Karpas-422 (cell line): Measurements from ENCODE around the gene SEC11C. TPM values are rescaled to one million over a fixed set of nuclear protein-coding genes. Genes with fewer than 3 reads are reported as not detected.

Experiments used
- DNase-seq: peaks from one replicate; pipeline ENCODE4 v3.0.0-alpha.2; 2015
- H2AFZ ChIP-seq: fragments of 200-600 bp; sonication (generic); 2 replicates; pipeline ENCODE4 v1.6.1; 2014; ENCODE audit warnings: antibody characterized with exemption, low read length, mixed read lengths
- H3K27ac ChIP-seq: fragments of 200-600 bp; sonication (generic); 2 replicates; pipeline ENCODE4 v1.5.1; 2014; ENCODE audit warnings: mild to moderate bottlenecking, low read length, moderate library complexity
- H3K27me3 ChIP-seq: fragments of 200-600 bp; sonication (generic); 2 replicates; pipeline ENCODE4 v1.6.1; 2014; ENCODE audit warnings: low read length, mixed read lengths
- H3K36me3 ChIP-seq: fragments of 200-600 bp; sonication (generic); 2 replicates; pipeline ENCODE4 v1.6.1; 2014; ENCODE audit warnings: low read length, mixed read lengths; ENCODE audit not compliant: insufficient read depth
- H3K4me1 ChIP-seq: fragments of 200-600 bp; sonication (generic); 2 replicates; pipeline ENCODE4 v1.6.1; 2014; ENCODE audit warnings: mild to moderate bottlenecking, low read length, mixed read lengths
- H3K4me2 ChIP-seq: fragments of 200-600 bp; sonication (generic); 2 replicates; pipeline ENCODE4 v1.6.1; 2014; ENCODE audit warnings: low read length, low read depth, mild to moderate bottlenecking; ENCODE audit not compliant: poor library complexity, severe bottlenecking
- H3K4me3 ChIP-seq: fragments of 200-600 bp; sonication (generic); 2 replicates; pipeline ENCODE4 v1.5.1; 2014; ENCODE audit warnings: mild to moderate bottlenecking, antibody characterized with exemption, low read length, mixed read lengths
- H3K79me2 ChIP-seq: fragments of 200-600 bp; sonication (generic); 2 replicates; pipeline ENCODE4 v1.6.1; 2014; ENCODE audit warnings: mild to moderate bottlenecking, low read length, mixed read lengths
- H3K9ac ChIP-seq: fragments of 200-600 bp; sonication (generic); 2 replicates; pipeline ENCODE4 v1.6.0; 2014; ENCODE audit warnings: low read length
- H3K9me2 ChIP-seq: fragments of 200-600 bp; sonication (generic), shearing (Covaris generic); replicated peaks from 2 replicates; pipeline ENCODE4 v1.6.0; 2014; ENCODE audit warnings: mild to moderate bottlenecking, low read length, moderate library complexity; ENCODE audit not compliant: insufficient read depth
- H3K9me3 ChIP-seq: fragments of 300-700, 200-600 bp; sonication (generic); 2 replicates; pipeline ENCODE4 v1.6.1; 2014; ENCODE audit warnings: low read length, mixed read lengths
- H4K20me1 ChIP-seq: fragments of 200-600 bp; sonication (generic); 2 replicates; pipeline ENCODE4 v1.6.1; 2014; ENCODE audit warnings: mild to moderate bottlenecking, antibody characterized with exemption, low read length, low read depth; ENCODE audit not compliant: insufficient read depth
- total RNA-seq: library from RNA; depleted of rRNA; stranded (reverse); fragments of >200 nt; shearing (Covaris generic); gene quantifications from 2 replicates; pipeline ENCODE4 v1.2.3, GENCODE V29; 2014; ENCODE audit warnings: low replicate concordance; rRNA removed

Gene SEC11C
- 105 and 164 TPM in 2 replicates for total RNA-seq

- no peaks in the 10 kb centered on the region for H3K27me3 ChIP-seq
- DNase-seq = peak; percentile 99
- no peaks in the 10 kb centered on the region for H3K9me2 ChIP-seq
- H4K20me1 ChIP-seq = no peaks in the 10 kb centered on the region
- peaks cover 43% of the 10 kb centered on the region for H3K79me2 ChIP-seq
- H3K9me3 ChIP-seq = no peaks in the 10 kb centered on the region
- H3K27ac ChIP-seq = peak within 1 kb of the TSS; percentile 94
- H3K4me3 ChIP-seq = peak within 1 kb of the TSS; percentile 74
- peak within 1 kb of the TSS; percentile 87; the same call in 1 of the 2 replicates for H2AFZ ChIP-seq
- H3K9ac ChIP-seq = peak within 1 kb of the TSS; percentile 78
- peak within 1 kb of the TSS; percentile 78 for H3K4me2 ChIP-seq
- H3K36me3 ChIP-seq = no peaks in the 10 kb centered on the region
- peaks cover 50% of the 10 kb centered on the region for H3K4me1 ChIP-seq
Observed at GRCh38 chr18:59139615-59140301, at the start of gene SEC11C. TSS of gene SEC11C (plus strand) at chr18:59139884. CDS start at chr18:59139949, 65 bp downstream.

- Histone ChIP-seq H3K79me2 (no peaks in the 10 kb centered on the region), H3K4me3 (no peak overlapping the region), H3K4me2 (no peak overlapping the region), H3K9me3 (no peaks in the 10 kb centered on the region), H2AFZ (no peak overlapping the region), H4K20me1 (no peaks in the 10 kb centered on the region), H3K4me1 (no peaks in the 10 kb centered on the region), H3K9me2 (no peaks in the 10 kb centered on the region), H3K36me3 (no peaks in the 10 kb centered on the region), H3K27ac (no peak overlapping the region), H3K27me3 (0 out of 2 replicates have a peak, but pooled peaks cover 3% of the 10 kb centered on the region), H3K9ac (no peak overlapping the region)
- no peak for DNase-seq
Observed at GRCh38 chr18:59090966-59091603, 48.6 kb upstream of the SEC11C start.

- Histone ChIP-seq H2AFZ (no peak overlapping the region), H3K27ac (no peak overlapping the region), H3K9me3 (no peaks in the 10 kb centered on the region), H3K9me2 (no peaks in the 10 kb centered on the region), H3K36me3 (no peaks in the 10 kb centered on the region), H3K27me3 (0 out of 2 replicates have a peak, but pooled peaks cover 3% of the 10 kb centered on the region), H3K4me2 (no peak overlapping the region), H4K20me1 (no peaks in the 10 kb centered on the region), H3K4me3 (no peak overlapping the region), H3K9ac (no peak overlapping the region), H3K79me2 (no peaks in the 10 kb centered on the region), H3K4me1 (no peaks in the 10 kb centered on the region)
- no peak for DNase-seq
Observed at GRCh38 chr18:59093668-59094067, 46.0 kb upstream of the SEC11C start.

- Histone ChIP-seq H3K9me2 (no peaks in the 10 kb centered on the region), H3K27ac (no peak overlapping the region), H4K20me1 (no peaks in the 10 kb centered on the region), H3K4me1 (no peaks in the 10 kb centered on the region), H2AFZ (no peak overlapping the region), H3K9me3 (no peaks in the 10 kb centered on the region), H3K27me3 (0 out of 2 replicates have a peak, but pooled peaks cover 3% of the 10 kb centered on the region), H3K36me3 (no peaks in the 10 kb centered on the region), H3K9ac (no peak overlapping the region), H3K4me2 (no peak overlapping the region), H3K79me2 (no peaks in the 10 kb centered on the region), H3K4me3 (no peak overlapping the region)
- no peak for DNase-seq
Observed at GRCh38 chr18:59094569-59094968, 45.1 kb upstream of the SEC11C start.

- H3K79me2 ChIP-seq = no peaks in the 10 kb centered on the region
- no peak overlapping the region for H3K9ac ChIP-seq
- 0 out of 2 replicates have a peak, but pooled peaks cover 3% of the 10 kb centered on the region for H3K27me3 ChIP-seq
- H3K9me3 ChIP-seq = no peaks in the 10 kb centered on the region
- no peak for DNase-seq
- no peak overlapping the region for H3K27ac ChIP-seq
- H3K9me2 ChIP-seq = no peaks in the 10 kb centered on the region
- H2AFZ ChIP-seq = no peak overlapping the region
- H3K4me3 ChIP-seq = no peak overlapping the region
- H3K4me1 ChIP-seq = no peaks in the 10 kb centered on the region
- no peaks in the 10 kb centered on the region for H3K36me3 ChIP-seq
- H4K20me1 ChIP-seq = no peaks in the 10 kb centered on the region
- H3K4me2 ChIP-seq = no peak overlapping the region
Observed at GRCh38 chr18:59096098-59096789, 43.4 kb upstream of the SEC11C start.

- Histone ChIP-seq H4K20me1 (no peaks in the 10 kb centered on the region), H3K4me3 (no peak overlapping the region), H3K4me1 (no peaks in the 10 kb centered on the region), H3K27ac (no peak overlapping the region), H3K79me2 (no peaks in the 10 kb centered on the region), H3K27me3 (no peaks in the 10 kb centered on the region), H3K9me2 (no peaks in the 10 kb centered on the region), H3K36me3 (no peaks in the 10 kb centered on the region), H3K9me3 (no peaks in the 10 kb centered on the region), H3K9ac (no peak overlapping the region), H3K4me2 (no peak overlapping the region), H2AFZ (no peak overlapping the region)
- DNase-seq = no peak
Observed at GRCh38 chr18:59101830-59102414, 37.8 kb upstream of the SEC11C start.

- H3K27ac ChIP-seq = no peak overlapping the region
- H3K27me3 ChIP-seq = no peaks in the 10 kb centered on the region
Observed at GRCh38 chr18:59109375-59109774, 30.3 kb upstream of the SEC11C start.

GRCh38 chr18:59114160-59114559, 25.5 kb upstream of the SEC11C start:
- Histone ChIP-seq H3K9me3 (no peaks in the 10 kb centered on the region), H4K20me1 (no peaks in the 10 kb centered on the region), H3K79me2 (no peaks in the 10 kb centered on the region)

More at GRCh38 chr18:59109375-59109774, 30.3 kb upstream of the SEC11C start:
- Histone ChIP-seq H3K36me3 (no peaks in the 10 kb centered on the region), H3K4me1 (peaks cover 4% of the 10 kb centered on the region), H4K20me1 (no peaks in the 10 kb centered on the region), H3K9me3 (no peaks in the 10 kb centered on the region), H3K4me3 (no peak overlapping the region), H3K4me2 (no peak overlapping the region), H3K79me2 (no peaks in the 10 kb centered on the region), H2AFZ (no peak overlapping the region), H3K9ac (no peak overlapping the region), H3K9me2 (no peaks in the 10 kb centered on the region)
- DNase-seq = no peak

More at GRCh38 chr18:59114160-59114559, 25.5 kb upstream of the SEC11C start:
- H3K9ac ChIP-seq = no peak overlapping the region
- H3K9me2 ChIP-seq = no peaks in the 10 kb centered on the region
- no peak overlapping the region for H3K4me2 ChIP-seq
- DNase-seq = no peak
- no peaks in the 10 kb centered on the region for H3K4me1 ChIP-seq
- H3K27me3 ChIP-seq = no peaks in the 10 kb centered on the region
- no peak overlapping the region for H3K4me3 ChIP-seq
- H3K27ac ChIP-seq = no peak overlapping the region
- no peak overlapping the region for H2AFZ ChIP-seq
- no peaks in the 10 kb centered on the region for H3K36me3 ChIP-seq
